SK-N-SH treated with all-trans-retinoic acid at 6 μM for 48 hours (cell line): Measurements from ENCODE around the gene MID1.

ENCODE experiments used
- ATAC-seq: fragments of 200-7000 bp; cut with Tn5 transposase; 3 replicates; pipeline ENCODE4 v1.9.1; 2020; ENCODE audit warnings: mild to moderate bottlenecking, moderate library complexity
- BACH2 ChIP-seq: fragments of 250-450 bp; sonication (Bioruptor Pico); IDR thresholded peaks from 2 replicates; pipeline ENCODE4 v1.9.0; 2021; ENCODE audit warnings: mild to moderate bottlenecking, borderline replicate concordance
- CSDC2 ChIP-seq: fragments of 250-450 bp; sonication (Bioruptor Pico); IDR thresholded peaks from 2 replicates; pipeline ENCODE4 v1.5.0; 2020; ENCODE audit warnings: mild to moderate bottlenecking, moderate library complexity
- ESRRG ChIP-seq: fragments of 250-450 bp; sonication (Bioruptor Pico); IDR thresholded peaks from 2 replicates; pipeline ENCODE4 v1.6.1; 2021; ENCODE audit warnings: mild to moderate bottlenecking
- GLIS3 ChIP-seq: fragments of 250-450 bp; sonication (Bioruptor Pico); IDR thresholded peaks from 2 replicates; pipeline ENCODE4 v1.5.0; 2020; ENCODE audit warnings: mild to moderate bottlenecking, moderate library complexity
- ISL1 ChIP-seq: fragments of 250-450 bp; sonication (Bioruptor Pico); IDR thresholded peaks from 2 replicates; pipeline ENCODE4 v2.1.2; 2022; ENCODE audit warnings: mild to moderate bottlenecking, moderate library complexity
- PPARA ChIP-seq: fragments of 250-450 bp; sonication (Bioruptor Pico); IDR thresholded peaks from 2 replicates; pipeline ENCODE4 v1.5.0; 2020; ENCODE audit warnings: mild to moderate bottlenecking, borderline replicate concordance
- RARB ChIP-seq: fragments of 250-450 bp; sonication (Bioruptor Pico); IDR thresholded peaks from 2 replicates; pipeline ENCODE4 v1.8.0; 2021; ENCODE audit warnings: mild to moderate bottlenecking, moderate library complexity
- TCF4 ChIP-seq: fragments of 250-450 bp; sonication (Bioruptor Pico); IDR thresholded peaks from 2 replicates; pipeline ENCODE4 v1.8.0; 2021; ENCODE audit warnings: mild to moderate bottlenecking, moderate library complexity, borderline replicate concordance
- TOX ChIP-seq: fragments of 250-450 bp; sonication (Bioruptor Pico); IDR thresholded peaks from 2 replicates; pipeline ENCODE4 v1.8.0; 2021; ENCODE audit warnings: mild to moderate bottlenecking, moderate library complexity, borderline replicate concordance
- ZC3H10 ChIP-seq: fragments of 250-450 bp; sonication (Bioruptor Pico); IDR thresholded peaks from 2 replicates; pipeline ENCODE4 v1.5.1; 2021; ENCODE audit warnings: mild to moderate bottlenecking, moderate library complexity
- ZFP3 ChIP-seq: fragments of 250-450 bp; sonication (Bioruptor Pico); IDR thresholded peaks from 2 replicates; pipeline ENCODE4 v1.5.0; 2020; ENCODE audit warnings: mild to moderate bottlenecking, moderate library complexity
- ZFP30 ChIP-seq: fragments of 450-650 bp; formaldehyde crosslinking; IDR thresholded peaks from 2 replicates; pipeline ENCODE4 v1.5.0; 2022; ENCODE audit warnings: mild to moderate bottlenecking, moderate library complexity
- ZNF565 ChIP-seq: fragments of 450-650 bp; formaldehyde crosslinking; conservative IDR thresholded peaks from 2 replicates; pipeline ENCODE4 v1.5.0; 2020; ENCODE audit warnings: low read depth, mild to moderate bottlenecking, moderate library complexity
- ZNF8 ChIP-seq: fragments of 450-650 bp; formaldehyde crosslinking; IDR thresholded peaks from 2 replicates; pipeline ENCODE4 v1.5.0; 2020; ENCODE audit warnings: mild to moderate bottlenecking, moderate library complexity
- TF ChIP-seq, protein P1 (sequence below): fragments of 250-450 bp; sonication (Bioruptor Pico); IDR thresholded peaks from 2 replicates; pipeline ENCODE4 v1.8.0; 2021; ENCODE audit warnings: low read depth, mild to moderate bottlenecking, moderate library complexity, borderline replicate concordance
- TF ChIP-seq, protein P2 (sequence below): fragments of 250-450 bp; sonication (Bioruptor Pico); IDR thresholded peaks from 2 replicates; pipeline ENCODE4 v1.5.1; 2021; ENCODE audit warnings: mild to moderate bottlenecking, moderate library complexity
- TF ChIP-seq, protein P3 (sequence below): fragments of 250-450 bp; sonication (Bioruptor Pico); IDR thresholded peaks from 2 replicates; pipeline ENCODE4 v1.5.0; 2020; ENCODE audit warnings: mild to moderate bottlenecking, moderate library complexity
- TF ChIP-seq, protein P4 (sequence below): fragments of 250-450 bp; sonication (Bioruptor Pico); IDR thresholded peaks from 2 replicates; pipeline ENCODE4 v1.8.0; 2020; ENCODE audit warnings: mild to moderate bottlenecking, moderate library complexity, borderline replicate concordance
- TF ChIP-seq, protein P5 (sequence below): fragments of 250-450 bp; sonication (Bioruptor Pico); IDR thresholded peaks from 2 replicates; pipeline ENCODE4 v1.5.1; 2020; ENCODE audit warnings: low read depth, mild to moderate bottlenecking, moderate library complexity

The MID1 gene

DNA sequence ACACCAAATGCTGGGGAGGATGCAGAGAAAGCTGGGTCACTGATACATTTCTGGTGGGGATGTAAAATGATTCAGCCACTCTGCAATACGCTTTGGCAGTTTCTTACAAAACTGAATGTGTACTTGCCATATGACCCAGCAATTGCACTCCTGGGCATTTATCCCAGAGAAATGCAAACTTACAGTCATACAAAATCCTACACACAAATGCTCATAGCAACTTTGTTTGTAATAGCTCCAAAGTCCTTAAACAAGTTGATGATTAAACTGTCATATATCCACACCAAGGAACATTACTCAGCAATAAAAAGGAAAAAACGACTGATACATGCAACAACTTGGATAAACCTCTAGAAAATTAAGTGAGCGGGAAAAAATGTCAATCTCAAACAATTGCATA lies 12.3 kb downstream of the MID1 start:
- ATAC-seq, result no peak
- TF ChIP-seq, protein P1, sequence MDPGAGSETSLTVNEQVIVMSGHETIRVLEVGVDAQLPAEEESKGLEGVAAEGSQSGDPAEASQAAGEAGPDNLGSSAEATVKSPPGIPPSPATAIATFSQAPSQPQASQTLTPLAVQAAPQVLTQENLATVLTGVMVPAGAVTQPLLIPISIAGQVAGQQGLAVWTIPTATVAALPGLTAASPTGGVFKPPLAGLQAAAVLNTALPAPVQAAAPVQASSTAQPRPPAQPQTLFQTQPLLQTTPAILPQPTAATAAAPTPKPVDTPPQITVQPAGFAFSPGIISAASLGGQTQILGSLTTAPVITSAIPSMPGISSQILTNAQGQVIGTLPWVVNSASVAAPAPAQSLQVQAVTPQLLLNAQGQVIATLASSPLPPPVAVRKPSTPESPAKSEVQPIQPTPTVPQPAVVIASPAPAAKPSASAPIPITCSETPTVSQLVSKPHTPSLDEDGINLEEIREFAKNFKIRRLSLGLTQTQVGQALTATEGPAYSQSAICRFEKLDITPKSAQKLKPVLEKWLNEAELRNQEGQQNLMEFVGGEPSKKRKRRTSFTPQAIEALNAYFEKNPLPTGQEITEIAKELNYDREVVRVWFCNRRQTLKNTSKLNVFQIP (CRISPR knock-in tag), result no peak
- TF ChIP-seq TCF4 (CRISPR knock-in tag) (no peak), ISL1 (CRISPR knock-in tag) (no peak), ZNF8 (CRISPR knock-in tag) (no peak), TOX (CRISPR knock-in tag) (no peak), GLIS3 (CRISPR knock-in tag) (no peak), PPARA (CRISPR knock-in tag) (no peak), CSDC2 (CRISPR knock-in tag) (no peak), RARB (CRISPR knock-in tag) (no peak), ZNF565 (CRISPR knock-in tag) (no peak), ZFP30 (CRISPR knock-in tag) (no peak)
- TF ChIP-seq, protein P2, sequence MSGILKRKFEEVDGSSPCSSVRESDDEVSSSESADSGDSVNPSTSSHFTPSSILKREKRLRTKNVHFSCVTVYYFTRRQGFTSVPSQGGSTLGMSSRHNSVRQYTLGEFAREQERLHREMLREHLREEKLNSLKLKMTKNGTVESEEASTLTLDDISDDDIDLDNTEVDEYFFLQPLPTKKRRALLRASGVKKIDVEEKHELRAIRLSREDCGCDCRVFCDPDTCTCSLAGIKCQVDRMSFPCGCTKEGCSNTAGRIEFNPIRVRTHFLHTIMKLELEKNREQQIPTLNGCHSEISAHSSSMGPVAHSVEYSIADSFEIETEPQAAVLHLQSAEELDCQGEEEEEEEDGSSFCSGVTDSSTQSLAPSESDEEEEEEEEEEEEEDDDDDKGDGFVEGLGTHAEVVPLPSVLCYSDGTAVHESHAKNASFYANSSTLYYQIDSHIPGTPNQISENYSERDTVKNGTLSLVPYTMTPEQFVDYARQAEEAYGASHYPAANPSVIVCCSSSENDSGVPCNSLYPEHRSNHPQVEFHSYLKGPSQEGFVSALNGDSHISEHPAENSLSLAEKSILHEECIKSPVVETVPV (CRISPR knock-in tag), result no peak
- TF ChIP-seq, protein P3, sequence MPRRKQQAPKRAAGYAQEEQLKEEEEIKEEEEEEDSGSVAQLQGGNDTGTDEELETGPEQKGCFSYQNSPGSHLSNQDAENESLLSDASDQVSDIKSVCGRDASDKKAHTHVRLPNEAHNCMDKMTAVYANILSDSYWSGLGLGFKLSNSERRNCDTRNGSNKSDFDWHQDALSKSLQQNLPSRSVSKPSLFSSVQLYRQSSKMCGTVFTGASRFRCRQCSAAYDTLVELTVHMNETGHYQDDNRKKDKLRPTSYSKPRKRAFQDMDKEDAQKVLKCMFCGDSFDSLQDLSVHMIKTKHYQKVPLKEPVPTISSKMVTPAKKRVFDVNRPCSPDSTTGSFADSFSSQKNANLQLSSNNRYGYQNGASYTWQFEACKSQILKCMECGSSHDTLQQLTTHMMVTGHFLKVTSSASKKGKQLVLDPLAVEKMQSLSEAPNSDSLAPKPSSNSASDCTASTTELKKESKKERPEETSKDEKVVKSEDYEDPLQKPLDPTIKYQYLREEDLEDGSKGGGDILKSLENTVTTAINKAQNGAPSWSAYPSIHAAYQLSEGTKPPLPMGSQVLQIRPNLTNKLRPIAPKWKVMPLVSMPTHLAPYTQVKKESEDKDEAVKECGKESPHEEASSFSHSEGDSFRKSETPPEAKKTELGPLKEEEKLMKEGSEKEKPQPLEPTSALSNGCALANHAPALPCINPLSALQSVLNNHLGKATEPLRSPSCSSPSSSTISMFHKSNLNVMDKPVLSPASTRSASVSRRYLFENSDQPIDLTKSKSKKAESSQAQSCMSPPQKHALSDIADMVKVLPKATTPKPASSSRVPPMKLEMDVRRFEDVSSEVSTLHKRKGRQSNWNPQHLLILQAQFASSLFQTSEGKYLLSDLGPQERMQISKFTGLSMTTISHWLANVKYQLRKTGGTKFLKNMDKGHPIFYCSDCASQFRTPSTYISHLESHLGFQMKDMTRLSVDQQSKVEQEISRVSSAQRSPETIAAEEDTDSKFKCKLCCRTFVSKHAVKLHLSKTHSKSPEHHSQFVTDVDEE (CRISPR knock-in tag), result no peak
- TF ChIP-seq, protein P4, sequence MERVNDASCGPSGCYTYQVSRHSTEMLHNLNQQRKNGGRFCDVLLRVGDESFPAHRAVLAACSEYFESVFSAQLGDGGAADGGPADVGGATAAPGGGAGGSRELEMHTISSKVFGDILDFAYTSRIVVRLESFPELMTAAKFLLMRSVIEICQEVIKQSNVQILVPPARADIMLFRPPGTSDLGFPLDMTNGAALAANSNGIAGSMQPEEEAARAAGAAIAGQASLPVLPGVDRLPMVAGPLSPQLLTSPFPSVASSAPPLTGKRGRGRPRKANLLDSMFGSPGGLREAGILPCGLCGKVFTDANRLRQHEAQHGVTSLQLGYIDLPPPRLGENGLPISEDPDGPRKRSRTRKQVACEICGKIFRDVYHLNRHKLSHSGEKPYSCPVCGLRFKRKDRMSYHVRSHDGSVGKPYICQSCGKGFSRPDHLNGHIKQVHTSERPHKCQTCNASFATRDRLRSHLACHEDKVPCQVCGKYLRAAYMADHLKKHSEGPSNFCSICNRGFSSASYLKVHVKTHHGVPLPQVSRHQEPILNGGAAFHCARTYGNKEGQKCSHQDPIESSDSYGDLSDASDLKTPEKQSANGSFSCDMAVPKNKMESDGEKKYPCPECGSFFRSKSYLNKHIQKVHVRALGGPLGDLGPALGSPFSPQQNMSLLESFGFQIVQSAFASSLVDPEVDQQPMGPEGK (CRISPR knock-in tag), result no peak

DNA sequence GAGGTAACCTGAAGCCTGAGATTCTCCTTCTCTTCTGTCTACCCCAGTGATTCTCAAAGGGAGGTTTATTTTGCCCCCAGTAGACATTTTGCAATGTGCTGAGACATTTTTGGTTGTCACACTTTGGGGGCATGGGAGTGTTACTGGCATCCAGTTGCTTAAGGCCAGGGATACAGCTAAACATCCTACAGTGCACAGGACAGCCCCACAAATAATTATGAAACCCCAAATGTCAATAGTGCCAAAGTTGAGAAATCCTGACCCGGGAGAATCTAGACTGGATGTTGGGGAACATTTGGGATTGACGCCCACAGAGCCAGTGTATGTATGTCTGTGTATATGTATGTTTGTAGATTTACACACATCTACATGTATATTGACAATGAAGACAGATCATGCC lies 13.2 kb downstream of the MID1 start:
- no peak for ATAC-seq
- no peak for TF ChIP-seq GLIS3 (CRISPR knock-in tag)
- no peak for TF ChIP-seq ZNF565 (CRISPR knock-in tag)
- no peak for TF ChIP-seq BACH2 (CRISPR knock-in tag)
- TF ChIP-seq TOX (CRISPR knock-in tag), result no peak
- TF ChIP-seq ESRRG, result no peak

DNA sequence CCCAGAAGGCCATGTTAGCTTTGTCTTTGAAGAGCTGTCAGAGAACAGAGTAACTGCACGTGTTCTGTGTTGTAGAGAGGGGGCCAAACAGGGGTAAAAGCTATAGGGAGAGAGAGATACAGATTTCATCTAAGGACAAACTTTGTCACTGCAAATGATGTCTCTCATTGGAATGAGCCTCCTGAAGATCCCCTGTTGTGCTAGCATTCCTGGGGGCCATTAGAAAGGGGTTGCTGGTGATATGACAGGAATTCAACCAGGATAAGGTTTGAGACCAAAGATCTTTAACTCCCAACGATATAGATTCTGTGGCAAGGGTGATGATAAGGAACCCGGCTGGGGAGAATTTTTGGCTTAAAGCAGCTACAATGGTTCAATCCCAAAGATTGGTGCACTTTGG lies 16.8 kb downstream of the MID1 start:
- TF ChIP-seq ZC3H10 (CRISPR knock-in tag) (no peak), ESRRG (no peak), TOX (CRISPR knock-in tag) (no peak), ZFP3 (CRISPR knock-in tag) (no peak), GLIS3 (CRISPR knock-in tag) (no peak), TCF4 (CRISPR knock-in tag) (no peak)
- TF ChIP-seq, protein P1 (CRISPR knock-in tag), result no peak
- TF ChIP-seq, protein P4 (CRISPR knock-in tag), result no peak
- TF ChIP-seq, protein P5, sequence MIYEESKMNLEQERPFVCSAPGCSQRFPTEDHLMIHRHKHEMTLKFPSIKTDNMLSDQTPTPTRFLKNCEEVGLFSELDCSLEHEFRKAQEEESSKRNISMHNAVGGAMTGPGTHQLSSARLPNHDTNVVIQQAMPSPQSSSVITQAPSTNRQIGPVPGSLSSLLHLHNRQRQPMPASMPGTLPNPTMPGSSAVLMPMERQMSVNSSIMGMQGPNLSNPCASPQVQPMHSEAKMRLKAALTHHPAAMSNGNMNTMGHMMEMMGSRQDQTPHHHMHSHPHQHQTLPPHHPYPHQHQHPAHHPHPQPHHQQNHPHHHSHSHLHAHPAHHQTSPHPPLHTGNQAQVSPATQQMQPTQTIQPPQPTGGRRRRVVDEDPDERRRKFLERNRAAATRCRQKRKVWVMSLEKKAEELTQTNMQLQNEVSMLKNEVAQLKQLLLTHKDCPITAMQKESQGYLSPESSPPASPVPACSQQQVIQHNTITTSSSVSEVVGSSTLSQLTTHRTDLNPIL (CRISPR knock-in tag), result no peak
- no peak for ATAC-seq
